Stimulated activated CD8-positive, alpha-beta memory T cell treated with anti-CD3 and anti-CD28 coated beads, Interleukin-7, amount 100 ng/mL, for 48 hours (primary cell): ENCODE measurements around the gene ARHGAP31.
"Not testable (repeated sequence)": the region's sequence is repeated elsewhere in the genome, so short reads cannot be mapped to it uniquely, and the experiment has no call there.

Experiments
- DNase-seq, 2 donors: peaks; one replicate each; pipeline ENCODE4 v3.0.0-alpha.2; 2020; ENCODE audit warnings: low read depth in 1 of 2; ENCODE audit errors: extremely low read depth in 1 of 2

The ARHGAP31 gene

DNA sequence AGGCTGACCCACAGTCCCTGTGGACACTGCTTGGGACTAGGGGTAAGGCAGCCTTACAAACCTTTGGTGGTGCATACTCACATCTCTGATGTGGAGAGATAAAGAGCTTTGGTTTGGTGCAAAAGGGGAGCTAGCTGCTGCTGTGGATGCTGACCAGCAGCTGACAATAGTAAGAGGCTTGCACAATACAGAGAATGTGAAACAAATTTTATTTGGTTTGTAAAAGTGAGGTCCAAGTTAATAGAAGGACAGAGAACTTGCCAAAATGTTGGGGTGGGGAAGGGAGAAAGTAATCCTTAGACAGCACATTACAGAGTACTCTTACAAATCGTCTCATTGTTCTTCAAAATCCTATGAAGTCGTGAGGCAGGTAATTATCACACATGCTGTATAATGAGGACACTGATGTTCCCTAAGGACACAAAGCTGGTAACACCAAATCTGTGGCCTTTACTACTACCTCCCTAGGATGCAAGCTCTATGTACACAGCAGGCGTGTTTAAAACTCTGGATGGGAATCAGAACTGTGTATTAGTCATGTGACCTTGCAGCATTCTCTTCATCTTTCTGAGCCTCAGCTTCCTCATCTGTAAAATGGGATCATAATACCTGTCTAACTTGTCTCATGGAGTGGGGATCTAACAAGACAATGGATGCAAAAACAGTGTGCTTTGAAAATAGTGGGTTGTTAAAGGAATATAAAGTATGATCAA, 21.6 kb downstream of the ARHGAP31 start:
- no peak for DNase-seq

GRCh38 chr3:119316313-119316670, 22.1 kb downstream of the ARHGAP31 start:
- no peak for DNase-seq

DNA sequence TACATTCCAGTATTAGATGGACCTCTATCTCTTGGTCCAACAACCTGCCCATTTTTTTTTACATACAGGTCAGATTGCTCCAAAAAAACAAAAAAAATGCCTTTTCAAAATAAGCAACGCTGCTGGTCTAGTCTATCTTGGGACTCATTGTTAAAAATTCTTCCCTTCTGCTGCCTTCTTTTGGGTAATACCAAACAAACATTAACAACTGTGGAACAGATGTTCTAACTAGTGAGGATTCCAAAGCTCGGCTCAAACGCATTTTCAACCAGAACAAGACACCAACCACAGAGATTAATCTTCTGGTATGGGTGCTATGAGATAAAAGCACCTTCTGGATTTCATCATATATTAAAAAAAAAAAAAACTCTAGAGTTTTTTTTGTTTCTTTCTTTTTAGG, 24.7 kb downstream of the ARHGAP31 start:
- DNase-seq: no peak

GRCh38 chr3:119319311-119319710, 25.1 kb downstream of the ARHGAP31 start:
- DNase-seq: no peak

DNA sequence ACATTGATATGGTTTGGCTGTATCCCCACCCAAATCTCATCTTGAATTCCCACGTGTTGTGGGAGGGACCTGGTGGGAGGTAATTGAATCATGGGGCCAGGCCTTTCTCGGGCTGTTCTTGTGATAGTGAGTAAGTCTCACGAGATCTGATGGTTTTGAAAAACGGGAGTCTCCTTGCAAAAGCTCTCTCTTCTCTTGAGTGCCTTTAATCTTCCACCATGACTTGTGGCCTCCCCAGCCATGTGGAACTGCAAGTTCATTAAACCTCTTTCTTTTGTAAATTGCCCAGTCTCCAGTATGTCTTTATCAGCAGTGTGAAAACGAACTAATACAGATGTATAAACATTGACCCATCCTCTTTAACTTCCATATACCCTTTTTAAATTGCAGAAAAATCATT, 26.6 kb downstream of the ARHGAP31 start:
- DNase-seq: not testable (repeated sequence)

DNA sequence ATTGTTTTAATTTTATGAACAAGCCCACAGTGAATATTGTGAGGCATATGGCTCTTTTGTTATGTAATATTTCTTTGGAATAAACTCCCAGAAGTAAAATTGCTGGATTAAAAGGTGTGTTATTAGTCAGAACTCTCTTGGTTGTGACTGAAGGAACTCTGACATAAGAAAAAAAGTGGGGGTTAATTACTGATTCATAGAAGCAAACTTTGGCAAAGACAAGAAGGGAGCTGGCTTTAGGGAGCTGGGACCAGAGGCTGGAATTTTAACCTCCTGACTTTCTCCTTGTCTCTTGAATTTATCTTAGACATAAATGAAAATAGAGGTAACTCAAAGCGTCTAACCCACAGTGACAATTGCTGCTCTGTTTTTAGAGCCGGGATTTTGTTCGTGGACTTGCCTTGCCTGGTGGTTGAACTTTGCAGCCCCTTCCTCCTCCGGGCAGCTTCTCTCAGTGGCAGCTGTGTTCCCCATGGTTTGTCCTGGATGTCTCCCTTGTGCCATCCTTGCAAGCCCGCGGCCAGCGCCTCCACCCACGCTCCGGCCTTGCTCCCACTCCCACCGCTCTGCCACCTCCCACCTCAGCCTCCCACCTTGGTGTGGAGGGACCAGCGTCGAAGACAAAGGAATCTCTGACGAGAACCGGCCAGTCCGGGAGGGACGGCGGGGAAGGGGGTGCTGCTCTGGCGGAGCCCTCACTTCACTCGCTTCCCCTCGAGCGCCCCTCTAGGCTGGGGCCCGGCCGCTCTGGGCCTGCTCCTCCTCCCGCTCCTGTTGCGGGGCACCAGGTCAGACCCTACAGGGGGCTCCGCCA, 28.0 kb downstream of the ARHGAP31 start:
- no peak for DNase-seq

DNA sequence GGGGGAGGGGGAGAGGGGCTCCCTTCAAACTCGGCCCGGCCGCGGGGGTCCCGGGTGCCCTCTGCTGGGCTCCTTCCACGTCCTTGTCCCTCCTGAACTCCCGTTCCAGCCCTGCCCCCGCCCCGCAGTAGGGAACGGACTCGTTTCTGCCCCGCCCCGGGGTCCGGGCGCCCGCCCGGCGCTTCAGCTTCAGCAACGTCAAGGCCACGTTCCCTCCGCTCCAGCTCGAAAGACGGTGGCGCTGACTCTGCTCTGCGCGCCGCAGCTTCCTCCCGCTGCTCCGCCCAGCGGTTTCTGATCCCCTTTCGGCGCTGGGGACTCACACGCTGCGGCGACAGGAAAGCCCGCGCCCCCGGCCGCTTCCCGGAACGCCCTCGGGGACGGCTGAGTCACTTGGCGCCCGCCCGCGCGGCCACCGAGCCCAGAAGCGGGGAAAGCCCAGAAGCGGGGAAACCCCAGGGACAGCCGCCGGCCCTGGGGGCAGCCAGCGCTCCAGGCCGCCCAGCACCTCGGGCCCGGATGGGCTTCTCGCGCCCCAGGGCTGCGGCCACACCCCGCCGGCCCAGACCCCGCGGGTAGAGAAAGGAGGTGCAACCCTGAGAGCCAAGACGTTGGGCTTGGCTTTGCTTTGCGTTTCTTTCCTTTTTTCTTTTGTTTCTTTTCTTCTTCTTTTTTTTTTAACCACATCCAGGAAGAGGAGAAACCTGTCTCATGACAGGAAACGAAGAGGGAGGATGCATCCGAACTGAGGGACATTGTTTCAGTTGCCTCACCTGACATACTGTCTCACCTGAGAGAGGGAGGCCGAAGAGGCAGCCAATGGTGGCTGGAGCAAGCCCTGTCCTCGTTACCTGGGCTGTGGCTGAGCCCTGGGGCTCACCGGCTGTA, 28.9 kb downstream of the ARHGAP31 start:
- peak; percentile 92 to 95 for DNase-seq

DNA sequence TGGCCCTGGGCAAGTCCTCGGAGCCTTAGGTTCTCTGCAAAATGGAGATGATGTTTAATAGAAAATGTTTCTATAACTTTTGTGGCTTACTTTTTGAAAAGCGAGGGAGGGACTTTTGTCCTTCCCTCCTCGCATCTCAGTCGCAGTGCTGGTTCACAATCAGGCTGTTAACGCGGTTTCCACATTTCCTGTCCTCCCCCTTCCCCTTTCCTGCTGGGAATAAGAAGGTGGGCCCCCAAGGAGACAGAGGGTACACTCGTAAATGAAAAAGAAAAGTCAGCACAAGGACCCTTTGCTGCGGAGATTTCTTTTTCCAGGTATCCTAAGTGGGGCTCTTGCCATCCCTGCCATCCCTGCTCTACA, 29.5 kb downstream of the ARHGAP31 start:
- DNase-seq: no peak

- DNase-seq: no peak
Measured at GRCh38 chr3:119324899-119325298, 30.7 kb downstream of the ARHGAP31 start.

DNA sequence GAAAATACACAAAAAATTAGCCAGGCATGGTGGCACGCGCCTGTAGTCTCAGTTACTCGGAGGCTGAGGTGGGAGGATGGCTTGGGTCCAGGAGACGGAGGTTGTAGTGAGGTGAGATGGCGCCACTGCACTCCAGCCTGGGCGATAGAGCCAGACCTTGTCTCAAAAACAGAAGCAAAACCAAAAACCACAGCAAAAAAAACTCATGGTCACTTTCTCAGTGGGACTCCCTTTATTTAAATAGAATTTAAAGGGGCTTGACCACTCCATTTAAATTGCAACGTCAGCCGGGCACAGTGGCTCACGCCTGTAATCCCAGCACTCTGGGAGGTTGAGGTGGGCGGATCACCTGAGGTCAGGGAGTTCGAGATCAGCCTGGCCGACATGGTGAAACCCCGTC, 32.8 kb downstream of the ARHGAP31 start:
- DNase-seq: no peak

DNA sequence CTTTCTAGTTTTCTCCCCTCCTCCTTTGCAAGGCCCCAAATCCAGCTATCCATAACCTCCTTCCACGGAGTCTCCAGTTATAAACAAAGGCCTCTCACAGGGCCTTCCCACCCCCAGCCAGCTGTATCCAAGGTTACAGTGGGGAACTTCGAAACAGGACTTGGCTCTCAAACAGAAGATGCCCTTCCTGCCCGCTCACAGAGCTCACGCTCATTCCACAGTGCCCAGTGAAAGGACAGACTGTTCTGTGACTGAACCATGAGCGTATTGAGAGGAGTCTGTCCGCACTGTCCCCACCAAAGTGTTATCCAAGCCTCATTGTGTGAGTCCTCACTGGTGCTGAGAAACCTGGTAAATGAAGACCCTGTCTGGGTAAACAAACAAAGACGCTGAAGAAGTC, 35.4 kb downstream of the ARHGAP31 start:
- no peak for DNase-seq

GRCh38 chr3:119330181-119330580, 36.0 kb downstream of the ARHGAP31 start:
- DNase-seq: no peak

DNA sequence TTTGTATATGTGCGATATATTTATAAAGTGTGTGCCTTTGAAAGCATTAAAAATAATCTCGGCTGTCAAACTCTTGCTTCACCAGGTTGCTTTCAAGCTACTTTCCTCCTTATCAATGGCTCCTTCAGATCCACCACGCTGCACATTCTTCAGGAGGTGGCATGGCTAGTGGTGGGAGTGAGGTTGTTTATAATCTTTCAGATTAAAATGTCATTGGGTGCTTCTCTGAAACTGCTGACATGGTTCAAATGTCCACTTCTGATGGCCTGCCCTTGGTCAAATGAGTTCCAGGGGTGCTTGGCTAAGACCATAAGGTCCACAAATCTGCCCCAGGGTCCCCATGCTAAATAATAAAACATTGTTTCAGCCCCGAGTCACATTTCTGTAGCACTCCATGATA, 36.7 kb downstream of the ARHGAP31 start:
- no peak for DNase-seq

- DNase-seq: no peak
Measured at GRCh38 chr3:119331661-119332060, 37.5 kb downstream of the ARHGAP31 start.

GRCh38 chr3:119333773-119334509, 39.8 kb downstream of the ARHGAP31 start:
- no peak for DNase-seq

DNA sequence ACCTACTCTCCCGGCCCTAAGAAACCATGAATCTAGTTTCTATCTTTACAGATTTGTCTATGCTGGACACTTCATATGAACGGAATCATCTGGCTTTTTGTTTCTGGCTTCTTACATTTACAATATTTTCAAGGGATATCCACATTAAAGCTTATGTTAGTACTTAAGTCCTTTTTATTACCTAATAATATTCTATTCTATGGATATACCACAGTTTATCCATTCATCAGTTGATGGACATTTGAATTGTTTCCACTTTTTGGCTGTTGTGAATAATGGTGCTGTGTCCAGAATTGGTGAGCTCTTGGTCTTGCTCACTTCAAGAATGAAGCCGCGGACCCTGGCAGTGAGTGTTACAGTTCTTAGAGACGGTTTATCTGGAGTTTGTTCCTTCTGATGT, 42.6 kb downstream of the ARHGAP31 start:
- DNase-seq: no peak

- DNase-seq: not testable (repeated sequence)
Measured at GRCh38 chr3:119337407-119337806, 43.2 kb downstream of the ARHGAP31 start.

DNA sequence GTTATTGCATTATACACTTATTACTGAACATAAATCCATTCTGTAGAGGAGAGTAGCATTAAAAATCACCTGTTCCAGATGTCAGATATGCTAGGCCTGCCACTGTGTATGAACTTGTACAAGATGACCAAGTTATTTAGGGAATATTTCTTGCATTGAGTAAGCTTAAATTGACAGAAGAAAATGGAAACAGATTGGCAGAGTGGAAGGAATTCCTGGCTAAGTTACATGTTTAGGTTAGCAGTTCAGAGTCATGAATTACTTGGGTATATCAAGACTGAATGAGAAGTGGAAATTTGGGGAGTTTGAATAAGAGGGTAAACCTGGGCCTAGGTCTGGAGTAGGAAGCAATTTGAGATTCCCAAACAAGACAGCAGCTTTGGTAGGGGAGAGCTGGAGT, 44.6 kb downstream of the ARHGAP31 start:
- DNase-seq: no peak

DNA sequence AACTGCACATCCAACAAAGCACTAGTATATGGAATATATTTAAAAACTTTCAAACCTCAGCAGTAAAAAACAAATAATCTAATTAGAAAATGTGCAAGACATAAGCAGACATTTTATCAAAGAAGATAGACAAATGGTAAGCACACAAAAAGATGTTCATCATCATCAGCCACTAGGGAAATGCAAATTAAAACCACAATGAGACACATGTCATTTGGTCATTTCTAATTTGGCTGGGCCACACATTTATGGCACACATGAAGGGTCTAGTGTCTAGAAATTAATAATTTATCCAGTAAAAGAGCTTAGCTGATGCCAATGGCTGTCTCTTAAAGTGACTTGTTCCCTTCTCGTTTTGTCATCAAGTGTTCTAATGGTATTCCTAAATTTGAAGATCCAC, 45.8 kb downstream of the ARHGAP31 start:
- no peak for DNase-seq

- DNase-seq: no peak
Measured at GRCh38 chr3:119340446-119340845, 46.3 kb downstream of the ARHGAP31 start.

GRCh38 chr3:119342176-119342575, 48.0 kb downstream of the ARHGAP31 start:
- no peak for DNase-seq
